Measurements from ENCODE around the gene MAML3. TPM values are rescaled to one million over a fixed set of nuclear protein-coding genes. Genes with fewer than 3 reads are reported as not detected.
A peak's percentile ranks its signal among the peaks of the same experiment; 100 is the strongest.

Gene MAML3
- total and polyA plus RNA-seq, 9 donors, result 11.1 to 23.8 (median 14.9) TPM

GRCh38 chr4:139734875-139735380 is 419.1 kb downstream of the MAML3 start:
- Histone ChIP-seq H3K9me3 (no peaks in the 10 kb centered on the region), H3K4me3 (peak overlapping the region; percentile 37), H3K4me1 (ENCODE audit: insufficient read depth) (peaks cover 10% of the 10 kb centered on the region), H3K36me3 (no peaks in the 10 kb centered on the region), H3K27ac (peak overlapping the region; percentile 80 to 83), H3K27me3 (no peaks in the 10 kb centered on the region)
- WGBS, 3 donors, result 0% methylated on average over 27 to 42 of the region's 42 CpGs
- intact Hi-C loops (cut with DNase I), result loop anchor here (2.0 to 10.0 kb wide), 11 partner anchors 170 to 640 kb away; partner anchors contain the start of genes MAML3 (in 1 of the 4) and SCOC (in 1 of the 4)
- TF ChIP-seq POLR2A (IDR thresholded peaks at IDR 0.05) (peak; percentile 51), EP300 (IDR thresholded peaks at IDR 0.05) (no peak)
- TF ChIP-seq, protein P1, sequence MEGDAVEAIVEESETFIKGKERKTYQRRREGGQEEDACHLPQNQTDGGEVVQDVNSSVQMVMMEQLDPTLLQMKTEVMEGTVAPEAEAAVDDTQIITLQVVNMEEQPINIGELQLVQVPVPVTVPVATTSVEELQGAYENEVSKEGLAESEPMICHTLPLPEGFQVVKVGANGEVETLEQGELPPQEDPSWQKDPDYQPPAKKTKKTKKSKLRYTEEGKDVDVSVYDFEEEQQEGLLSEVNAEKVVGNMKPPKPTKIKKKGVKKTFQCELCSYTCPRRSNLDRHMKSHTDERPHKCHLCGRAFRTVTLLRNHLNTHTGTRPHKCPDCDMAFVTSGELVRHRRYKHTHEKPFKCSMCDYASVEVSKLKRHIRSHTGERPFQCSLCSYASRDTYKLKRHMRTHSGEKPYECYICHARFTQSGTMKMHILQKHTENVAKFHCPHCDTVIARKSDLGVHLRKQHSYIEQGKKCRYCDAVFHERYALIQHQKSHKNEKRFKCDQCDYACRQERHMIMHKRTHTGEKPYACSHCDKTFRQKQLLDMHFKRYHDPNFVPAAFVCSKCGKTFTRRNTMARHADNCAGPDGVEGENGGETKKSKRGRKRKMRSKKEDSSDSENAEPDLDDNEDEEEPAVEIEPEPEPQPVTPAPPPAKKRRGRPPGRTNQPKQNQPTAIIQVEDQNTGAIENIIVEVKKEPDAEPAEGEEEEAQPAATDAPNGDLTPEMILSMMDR (IDR thresholded peaks at IDR 0.05), result peak; percentile 81 to 89 (median 86)
- peak; percentile 93 to 95 (median 95) for DNase-seq

GRCh38 chr4:139734201-139734874 is 419.6 kb downstream of the MAML3 start:
- Histone ChIP-seq H3K4me3 (peak overlapping the region; percentile 37), H3K9me3 (no peaks in the 10 kb centered on the region), H3K36me3 (no peaks in the 10 kb centered on the region), H3K27ac (peak overlapping the region; percentile 80 to 83), H3K4me1 (ENCODE audit: insufficient read depth) (peaks cover 10% of the 10 kb centered on the region), H3K27me3 (no peaks in the 10 kb centered on the region)
- DNase-seq, result peak in 2 of 5 donors; percentile 42 to 79
- WGBS, 3 donors, result 3 to 6% (median 5%) methylated on average over 14 of the region's 14 CpGs
- intact Hi-C loops (cut with DNase I), result loop anchor here (2.0 to 10.0 kb wide), 9 partner anchors 170 to 640 kb away; partner anchors contain the start of genes MAML3 (in 1 of the 4) and SCOC (in 1 of the 4)
- peak; percentile 24 for TF ChIP-seq POLR2A (IDR thresholded peaks at IDR 0.05)
- TF ChIP-seq, protein P1 (IDR thresholded peaks at IDR 0.05), result no peak

DNA sequence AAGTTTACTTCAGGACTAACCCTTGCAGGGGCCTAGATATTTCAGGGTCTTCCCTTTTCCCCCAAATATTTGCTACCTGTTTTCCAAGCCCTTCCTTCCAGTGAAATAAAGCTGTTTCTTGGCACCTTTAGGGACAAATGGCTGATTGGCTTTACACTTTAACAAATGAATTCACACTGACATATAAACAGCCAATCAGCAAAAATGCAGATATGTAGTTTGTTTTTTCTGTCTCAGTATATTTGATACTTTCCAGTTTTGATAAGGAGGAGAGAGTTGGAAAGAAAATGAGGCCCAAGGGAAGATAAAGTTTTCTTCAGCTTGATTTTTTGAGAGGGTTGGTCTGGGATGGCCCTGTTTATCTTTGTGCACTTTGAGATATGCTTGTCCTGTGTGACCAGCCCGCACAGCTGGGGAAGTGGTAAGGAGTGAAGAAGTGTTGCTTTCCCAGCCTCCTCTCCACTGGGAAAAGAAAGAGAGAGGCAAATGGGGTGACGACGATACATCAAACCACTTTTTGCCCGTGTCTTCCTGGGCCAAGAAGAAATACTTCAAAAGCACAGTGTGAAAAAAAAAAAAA is 420.9 kb downstream of the MAML3 start:
- WGBS, 3 donors, result 14 to 21% (median 20%) methylated on average over 4 of the region's 4 CpGs
- TF ChIP-seq, protein P1 (IDR thresholded peaks at IDR 0.05), result no peak
- TF ChIP-seq POLR2A (IDR thresholded peaks at IDR 0.05), result no peak
- TF ChIP-seq EP300 (IDR thresholded peaks at IDR 0.05), result no peak
- Histone ChIP-seq H3K27ac (peak overlapping the region; percentile 80 to 83), H3K4me3 (no peak overlapping the region), H3K4me1 (ENCODE audit: insufficient read depth) (peaks cover 8% of the 10 kb centered on the region), H3K36me3 (no peaks in the 10 kb centered on the region), H3K27me3 (no peaks in the 10 kb centered on the region), H3K9me3 (no peaks in the 10 kb centered on the region)
- intact Hi-C loops (cut with DNase I), result loop anchor here in 3 of 4 donors (5.0 to 10.0 kb wide), 6 partner anchors 172 to 642 kb away; partner anchors contain the start of genes MAML3 (in 1 of the 3) and SCOC (in 1 of the 3)
- DNase-seq, result no peak

GRCh38 chr4:139728840-139729239 is 425.1 kb downstream of the MAML3 start:
- no peaks in the 10 kb centered on the region for H3K9me3 ChIP-seq
- no peak for DNase-seq
- H3K4me1 ChIP-seq (ENCODE audit: insufficient read depth), result peaks cover 13% of the 10 kb centered on the region
- intact Hi-C loops (cut with DNase I), result loop anchor here in 1 of 4 donors (10.0 kb wide), 1 partner anchor 64 kb away; the partner anchor contains the start of gene MGST2
- TF ChIP-seq POLR2A (IDR thresholded peaks at IDR 0.05) (no peak), EP300 (IDR thresholded peaks at IDR 0.05) (no peak)
- TF ChIP-seq, protein P1 (IDR thresholded peaks at IDR 0.05), result no peak
- H3K4me3 ChIP-seq, result no peak overlapping the region
- 51 to 80% (median 59%) methylated on average over 3 of the region's 3 CpGs for WGBS, 3 donors
- H3K27me3 ChIP-seq, result no peaks in the 10 kb centered on the region
- H3K36me3 ChIP-seq, result no peaks in the 10 kb centered on the region
- H3K27ac ChIP-seq, result peak overlapping the region in 1 of 2 donors; percentile 30
